Tibial artery (tissue), 4 donors: ENCODE data around the gene AKR1B15.
A peak's percentile ranks its signal among the peaks of the same experiment; 100 is the strongest.

Experiments used
- DNase-seq, 2 donors: peaks; one replicate each; pipeline ENCODE4 v3.0.0-alpha.2; 2019
- H3K27ac ChIP-seq, 2 donors: fragments of 200-600 bp; sonication (generic) in 1 of 2; 1 replicate in 1 of 2; 2 replicates in 1 of 2; pipeline ENCODE4 v1.5.1; 2018 to 2019; ENCODE audit warnings: mild to moderate bottlenecking in 1 of 2
- H3K27me3 ChIP-seq, 2 donors: fragments of 200-600 bp; sonication (generic) in 1 of 2; one replicate each; pipeline versions ENCODE4 v1.5.1 to v1.6.0; 2016 to 2019
- H3K36me3 ChIP-seq, 3 donors: fragments of 200-600 bp; sonication (generic) in 2 of 3; one replicate each; pipeline ENCODE4 v1.5.1; 2016 to 2019; ENCODE audit warnings: mild to moderate bottlenecking in 2 of 3
- H3K4me1 ChIP-seq, 4 donors: fragments of 200-600 bp; sonication (generic) in 2 of 4; 1 replicate in 3 of 4; 2 replicates in 1 of 4; pipeline ENCODE4 v1.5.1; 2016 to 2019
- H3K4me3 ChIP-seq, 2 donors: fragments of 200-600 bp; sonication (generic) in 1 of 2; 1 replicate in 1 of 2; 2 replicates in 1 of 2; pipeline ENCODE4 v1.5.1; 2018 to 2019; ENCODE audit warnings: mild to moderate bottlenecking in 2 of 2
- H3K9me3 ChIP-seq, 3 donors: fragments of 200-600 bp; sonication (generic) in 1 of 3; one replicate each; pipeline ENCODE4 v1.5.1; 2016 to 2019
- CTCF ChIP-seq, 2 experiments: fragments of 200-600 bp in 1 of 2; fragments of 450-650 bp in 1 of 2; IDR thresholded peaks; one replicate each; pipeline ENCODE4 v1.5.1; 2017 to 2019; ENCODE audit warnings: antibody characterized with exemption in 2 of 2, mild to moderate bottlenecking in 1 of 2, moderate library complexity in 1 of 2
- intact Hi-C: fragments of 100-400 bp; cut with DNase I; formaldehyde crosslinking; loops from one replicate; pipeline ENCODE4 v1.15.0; 2023; ENCODE audit warnings: low total_unique reads

The AKR1B15 gene

GRCh38 chr7:134613623-134614347 lies 64.9 kb downstream of the AKR1B15 start:
- no peaks in the 10 kb centered on the region for H3K9me3 ChIP-seq
- no peaks in the 10 kb centered on the region for H3K36me3 ChIP-seq
- intact Hi-C loops, result no loop called here
- TF ChIP-seq CTCF (IDR thresholded peaks at IDR 0.05), result no peak
- no peak overlapping the region for H3K4me3 ChIP-seq
- peak overlapping the region; percentile 18 to 53 for H3K27ac ChIP-seq
- no peaks in the 10 kb centered on the region for H3K27me3 ChIP-seq
- peak; percentile 66 to 68 for DNase-seq
- peaks cover 0 to 34% (median 7%) of the 10 kb centered on the region in 4 donors for H3K4me1 ChIP-seq

GRCh38 chr7:134616611-134617010 lies 67.7 kb downstream of the AKR1B15 start:
- H3K4me1 ChIP-seq, result peaks cover 0 to 30% (median 7%) of the 10 kb centered on the region in 4 donors

GRCh38 chr7:134618756-134619530 lies 70.0 kb downstream of the AKR1B15 start:
- no peak for DNase-seq
- no peaks in the 10 kb centered on the region for H3K36me3 ChIP-seq
- no peaks in the 10 kb centered on the region for H3K27me3 ChIP-seq
- intact Hi-C loops, result no loop called here
- no peaks in the 10 kb centered on the region for H3K9me3 ChIP-seq
- TF ChIP-seq CTCF (IDR thresholded peaks at IDR 0.05), result no peak
- H3K4me1 ChIP-seq, result peaks cover 0 to 12% (median 3%) of the 10 kb centered on the region in 4 donors
- H3K27ac ChIP-seq, result no peak overlapping the region
- H3K4me3 ChIP-seq, result no peak overlapping the region

More at GRCh38 chr7:134616611-134617010, 67.7 kb downstream of the AKR1B15 start:
- TF ChIP-seq CTCF (IDR thresholded peaks at IDR 0.05), result no peak
- intact Hi-C loops, result no loop called here
- H3K27me3 ChIP-seq, result no peaks in the 10 kb centered on the region
- DNase-seq, result no peak
- no peak overlapping the region for H3K27ac ChIP-seq
- H3K36me3 ChIP-seq, result no peaks in the 10 kb centered on the region
- H3K4me3 ChIP-seq, result no peak overlapping the region
- no peaks in the 10 kb centered on the region for H3K9me3 ChIP-seq

- Histone ChIP-seq H3K27ac (no peak overlapping the region), H3K9me3 (no peaks in the 10 kb centered on the region), H3K36me3 (no peaks in the 10 kb centered on the region), H3K27me3 (no peaks in the 10 kb centered on the region), H3K4me1 (peaks cover 0 to 4% (median 0%) of the 10 kb centered on the region in 4 donors), H3K4me3 (no peak overlapping the region)
- no peak for TF ChIP-seq CTCF (IDR thresholded peaks at IDR 0.05)
- no peak for DNase-seq
- intact Hi-C loops, result no loop called here
Measured at GRCh38 chr7:134619627-134620331, 70.9 kb downstream of the AKR1B15 start.

GRCh38 chr7:134622303-134622995 lies 73.5 kb downstream of the AKR1B15 start:
- no peaks in the 10 kb centered on the region for H3K4me1 ChIP-seq
- no peaks in the 10 kb centered on the region for H3K9me3 ChIP-seq
- TF ChIP-seq CTCF (IDR thresholded peaks at IDR 0.05), result no peak
- H3K4me3 ChIP-seq, result no peak overlapping the region
- intact Hi-C loops, result no loop called here
- no peaks in the 10 kb centered on the region for H3K36me3 ChIP-seq
- no peak overlapping the region for H3K27ac ChIP-seq
- DNase-seq, result no peak
- H3K27me3 ChIP-seq, result peaks cover 0 to 7% of the 10 kb centered on the region in 2 donors
